Measurements from ENCODE around the gene STK39.

Gene STK39

GRCh38 chr2:167916756-167917155 is 330.6 kb downstream of the STK39 start:
- DNase-seq (ENCODE audit: low read depth), result no peak

- no peak for DNase-seq (ENCODE audit: low read depth)
Measured at GRCh38 chr2:167914969-167915368, 332.4 kb downstream of the STK39 start.

- DNase-seq (ENCODE audit: low read depth), result no peak
Measured at GRCh38 chr2:167908786-167909185, 338.6 kb downstream of the STK39 start.

GRCh38 chr2:167905668-167906067 is 341.7 kb downstream of the STK39 start:
- no peak for DNase-seq (ENCODE audit: low read depth)
